Activated CD8-positive, alpha-beta memory T cell treated with anti-CD3 and anti-CD28 coated beads for 48 hours (primary cell): ENCODE results near the gene KIF1C.
"Not testable (repeated sequence)": the region's sequence is repeated elsewhere in the genome, so short reads cannot be mapped to it uniquely, and the experiment has no call there.

Experiments
- DNase-seq, 3 experiments: peaks; one replicate each; pipeline ENCODE4 v3.0.0-alpha.2; 2020; ENCODE audit warnings: low read depth in 2 of 3, low spot score in 2 of 3

KIF1C gene

GRCh38 chr17:5042157-5043022 lies 44.6 kb downstream of the KIF1C start:
- no peak for DNase-seq

GRCh38 chr17:5043524-5043923 lies 45.8 kb downstream of the KIF1C start:
- DNase-seq = no peak

- no peak for DNase-seq
These were observed 46.9 kb downstream of the KIF1C start for GRCh38 chr17:5044630-5045029.

DNA sequence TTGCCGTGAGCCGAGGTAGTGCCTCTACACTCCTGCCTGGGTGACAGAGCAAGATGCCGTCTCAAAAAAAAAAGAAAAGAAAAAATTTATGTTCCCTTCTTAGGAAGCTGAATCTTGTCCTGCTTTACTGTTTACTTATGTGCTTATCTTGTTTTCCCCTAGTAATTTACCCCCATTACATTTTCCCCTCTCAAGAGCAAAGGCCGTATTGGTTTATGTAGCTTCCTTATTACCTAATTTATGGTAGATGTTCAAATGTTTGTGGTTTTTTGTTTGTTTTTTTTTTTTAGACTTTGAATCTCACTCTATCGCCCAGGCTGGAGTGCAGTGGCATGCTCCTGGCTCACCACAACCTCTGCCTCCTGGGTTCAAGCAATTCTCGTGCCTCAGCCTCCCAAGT lies 47.7 kb downstream of the KIF1C start:
- no peak for DNase-seq

GRCh38 chr17:5047446-5047845 lies 49.7 kb downstream of the KIF1C start:
- DNase-seq = no peak

- no peak for DNase-seq
These were observed 51.6 kb downstream of the KIF1C start for GRCh38 chr17:5049314-5049841.

DNA sequence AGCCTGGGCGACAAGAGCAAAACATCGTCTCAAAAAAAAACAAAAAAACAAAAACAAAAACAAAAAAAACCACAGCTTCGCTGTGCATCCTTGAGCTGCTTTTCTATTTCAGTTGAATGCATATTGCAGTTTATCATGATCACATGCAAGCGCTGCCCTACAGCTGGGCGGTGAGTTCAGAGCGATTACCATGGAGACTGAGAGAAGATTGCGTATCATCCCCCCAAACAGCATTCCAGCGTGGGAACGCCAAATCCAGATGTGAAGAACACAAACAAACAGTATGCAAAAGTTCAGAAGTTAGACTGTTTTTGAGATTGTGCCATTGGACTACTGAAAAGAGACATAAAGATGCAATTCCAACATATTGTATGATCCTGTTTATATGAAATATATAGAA lies 52.5 kb downstream of the KIF1C start:
- no peak for DNase-seq

GRCh38 chr17:5055543-5055942 lies 57.8 kb downstream of the KIF1C start:
- no peak for DNase-seq

DNA sequence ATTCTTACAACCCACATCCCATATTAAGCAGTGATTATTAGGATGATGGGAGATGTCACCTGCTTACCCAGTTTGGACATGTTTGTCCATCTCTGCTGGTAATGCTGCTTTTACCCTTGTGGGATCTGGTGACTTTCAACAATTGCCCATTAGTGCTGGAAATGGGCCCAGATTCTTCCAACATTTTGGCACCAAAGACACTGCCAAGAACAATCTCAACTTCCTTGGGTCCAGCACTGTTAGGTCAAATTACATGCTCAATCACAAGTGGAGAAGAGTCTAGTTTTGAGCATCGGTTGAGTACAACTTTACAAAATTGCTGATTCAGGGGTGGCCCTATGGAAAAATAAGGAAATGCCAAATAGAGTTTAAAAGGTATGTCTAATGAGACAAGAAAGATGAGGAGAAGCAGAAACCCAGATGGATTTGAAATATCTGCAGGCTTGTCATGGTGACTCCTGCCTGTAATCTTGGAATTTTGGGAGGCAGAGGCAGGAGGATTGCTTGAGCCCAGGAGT lies 67.5 kb downstream of the KIF1C start:
- no peak for DNase-seq

DNA sequence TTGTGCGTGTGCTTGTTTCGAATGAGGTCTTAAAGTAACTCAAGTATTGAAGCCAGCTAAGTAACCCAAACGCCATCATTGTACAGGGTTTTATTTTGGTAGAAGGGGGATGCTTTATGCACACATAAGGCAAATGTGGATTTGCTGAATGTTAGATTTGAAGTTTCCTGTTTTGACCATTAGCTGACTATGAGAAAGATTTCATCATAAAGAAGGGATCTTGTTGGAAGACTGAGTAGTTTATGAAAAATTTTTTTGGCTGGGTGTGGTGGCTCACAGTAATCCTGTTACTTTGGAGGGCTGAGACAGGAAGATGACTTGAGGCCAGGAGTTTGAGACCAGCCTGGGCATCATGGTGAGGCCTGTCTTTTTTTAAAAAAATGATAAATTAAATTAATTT lies 70.5 kb downstream of the KIF1C start:
- no peak for DNase-seq

GRCh38 chr17:5069724-5070123 lies 72.0 kb downstream of the KIF1C start:
- DNase-seq = no peak

- DNase-seq = not testable (repeated sequence)
These were observed 77.7 kb downstream of the KIF1C start for GRCh38 chr17:5075472-5075871.

DNA sequence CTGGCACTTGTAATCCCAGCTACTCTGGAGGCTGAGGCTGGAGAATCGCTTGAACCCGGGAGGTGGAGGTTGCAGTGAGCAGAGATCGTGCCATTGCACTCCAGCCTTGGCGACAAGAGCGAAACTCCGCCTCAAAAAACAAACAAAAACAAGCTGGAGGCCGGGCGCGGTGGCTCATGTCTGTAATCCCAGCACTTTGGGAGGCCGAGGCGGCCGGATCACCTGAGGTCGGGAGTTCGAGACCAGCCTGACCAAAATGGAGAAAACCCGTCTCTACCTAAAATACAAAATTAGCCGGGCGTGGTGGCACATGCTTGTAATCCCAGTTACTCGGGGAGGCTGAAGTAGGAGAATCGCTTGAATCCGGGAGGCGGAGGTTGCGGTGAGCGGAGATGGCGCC lies 79.5 kb downstream of the KIF1C start:
- DNase-seq = not testable (repeated sequence)

DNA sequence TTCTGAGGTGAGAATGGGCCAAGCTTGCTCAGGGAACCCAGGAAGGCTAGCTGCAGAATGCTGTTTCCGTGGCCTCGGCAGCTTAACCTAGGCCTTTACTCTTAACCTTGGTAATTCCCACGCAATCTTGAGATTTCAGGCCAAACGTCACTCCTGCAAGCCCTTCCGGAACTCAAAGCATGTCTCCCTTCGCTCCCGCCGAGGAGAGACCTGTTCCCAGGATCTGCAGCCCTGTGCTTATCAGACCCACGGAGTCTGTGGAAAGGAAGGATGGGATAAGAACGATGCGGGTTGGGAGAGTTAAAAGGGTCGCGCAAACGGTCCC lies 80.0 kb downstream of the KIF1C start:
- DNase-seq = no peak
